IPS-20b (cell line): ENCODE measurements around the gene RHOT2.

ENCODE experiments used
- H3K27ac ChIP-seq: one replicate; pipeline ENCODE4 v1.5.1; 2013; ENCODE audit warnings: low read length
- H3K27me3 ChIP-seq: 2 replicates; pipeline ENCODE4 v1.6.1; 2013; ENCODE audit warnings: mild to moderate bottlenecking, low read length, inconsistent platforms; ENCODE audit not compliant: insufficient read depth
- H3K36me3 ChIP-seq: 2 replicates; pipeline ENCODE4 v1.6.1; 2013; ENCODE audit warnings: low read depth, mild to moderate bottlenecking, inconsistent platforms, low read length, moderate library complexity; ENCODE audit not compliant: insufficient read depth
- H3K4me1 ChIP-seq: 2 replicates; pipeline ENCODE4 v1.6.1; 2013; ENCODE audit warnings: mild to moderate bottlenecking, control low read depth, inconsistent platforms, low read length, moderate library complexity; ENCODE audit not compliant: insufficient read depth
- H3K4me3 ChIP-seq: 2 replicates; pipeline ENCODE4 v1.5.1; 2013; ENCODE audit warnings: mild to moderate bottlenecking, low read length, inconsistent platforms
- H3K9ac ChIP-seq: 2 replicates; pipeline ENCODE4 v1.6.1; 2013; ENCODE audit warnings: low read depth, mild to moderate bottlenecking, inconsistent platforms, low read length, moderate library complexity
- H3K9me3 ChIP-seq: 2 replicates; pipeline ENCODE4 v1.6.1; 2013; ENCODE audit warnings: mild to moderate bottlenecking, low read depth, low read length, inconsistent platforms; ENCODE audit not compliant: insufficient read depth

RHOT2 gene

GRCh38 chr16:667780-668518 is at the start of gene RHOT2:
Gene RHOT2 (plus strand): TSS chr16:668132. CDS start chr16:668200, 68 bp downstream.
- peaks cover 38% of the 10 kb centered on the region for H3K36me3 ChIP-seq
- H3K4me1 ChIP-seq, result peaks cover 3% of the 10 kb centered on the region; the same call in 1 of the 2 replicates
- no peaks in the 10 kb centered on the region for H3K27me3 ChIP-seq
- H3K9ac ChIP-seq, result peak within 1 kb of the TSS; percentile 89
- H3K27ac ChIP-seq, result no peak within 1 kb of the TSS
- peak within 1 kb of the TSS; percentile 87 for H3K4me3 ChIP-seq
- H3K9me3 ChIP-seq, result no peaks in the 10 kb centered on the region

- H3K9me3 ChIP-seq, result no peaks in the 10 kb centered on the region
- no peaks in the 10 kb centered on the region for H3K27me3 ChIP-seq
- no peak overlapping the region for H3K4me3 ChIP-seq
- H3K9ac ChIP-seq, result no peak overlapping the region
- H3K27ac ChIP-seq, result no peak overlapping the region
- H3K4me1 ChIP-seq, result no peaks in the 10 kb centered on the region
- no peaks in the 10 kb centered on the region for H3K36me3 ChIP-seq
These were observed 48.3 kb upstream of the RHOT2 start for GRCh38 chr16:619476-620100.

GRCh38 chr16:620700-621525 is 47.0 kb upstream of the RHOT2 start:
- no peak overlapping the region; the same call in 1 of the 2 replicates for H3K9ac ChIP-seq
- no peaks in the 10 kb centered on the region for H3K36me3 ChIP-seq
- H3K27me3 ChIP-seq, result no peaks in the 10 kb centered on the region
- H3K9me3 ChIP-seq, result no peaks in the 10 kb centered on the region
- H3K4me1 ChIP-seq, result no peaks in the 10 kb centered on the region
- H3K27ac ChIP-seq, result no peak overlapping the region
- H3K4me3 ChIP-seq, result no peak overlapping the region

- Histone ChIP-seq H3K9ac (no peak overlapping the region), H3K36me3 (no peaks in the 10 kb centered on the region; the same call in 1 of the 2 replicates), H3K4me1 (no peaks in the 10 kb centered on the region), H3K27me3 (no peaks in the 10 kb centered on the region), H3K9me3 (no peaks in the 10 kb centered on the region), H3K4me3 (no peak overlapping the region), H3K27ac (no peak overlapping the region)
These were observed 46.3 kb upstream of the RHOT2 start for GRCh38 chr16:621526-622105.

GRCh38 chr16:622920-623280 is 45.0 kb upstream of the RHOT2 start:
- Histone ChIP-seq H3K4me1 (no peaks in the 10 kb centered on the region), H3K4me3 (no peak overlapping the region), H3K27ac (no peak overlapping the region)

GRCh38 chr16:624526-625070 is 43.3 kb upstream of the RHOT2 start:
- no peak overlapping the region for H3K4me3 ChIP-seq
- H3K9me3 ChIP-seq, result no peaks in the 10 kb centered on the region
- H3K27me3 ChIP-seq, result no peaks in the 10 kb centered on the region
- H3K4me1 ChIP-seq, result peaks cover 6% of the 10 kb centered on the region; the same call in 1 of the 2 replicates
- no peak overlapping the region for H3K9ac ChIP-seq
- H3K27ac ChIP-seq, result no peak overlapping the region
- no peaks in the 10 kb centered on the region; the same call in 1 of the 2 replicates for H3K36me3 ChIP-seq

More at GRCh38 chr16:622920-623280, 45.0 kb upstream of the RHOT2 start:
- H3K9ac ChIP-seq, result no peak overlapping the region
- H3K36me3 ChIP-seq, result no peaks in the 10 kb centered on the region; the same call in 1 of the 2 replicates
- H3K27me3 ChIP-seq, result no peaks in the 10 kb centered on the region
- H3K9me3 ChIP-seq, result no peaks in the 10 kb centered on the region

- Histone ChIP-seq H3K9me3 (no peaks in the 10 kb centered on the region), H3K27me3 (no peaks in the 10 kb centered on the region), H3K27ac (no peak overlapping the region), H3K4me3 (no peak overlapping the region), H3K36me3 (no peaks in the 10 kb centered on the region; the same call in 1 of the 2 replicates), H3K4me1 (peaks cover 10% of the 10 kb centered on the region; the same call in 1 of the 2 replicates), H3K9ac (no peak overlapping the region)
These were observed 42.6 kb upstream of the RHOT2 start for GRCh38 chr16:625117-625976.

GRCh38 chr16:625977-626765 is 41.8 kb upstream of the RHOT2 start:
- no peaks in the 10 kb centered on the region for H3K9me3 ChIP-seq
- H3K27ac ChIP-seq, result no peak overlapping the region
- no peaks in the 10 kb centered on the region; the same call in 1 of the 2 replicates for H3K36me3 ChIP-seq
- no peak overlapping the region for H3K9ac ChIP-seq
- H3K4me1 ChIP-seq, result peaks cover 12% of the 10 kb centered on the region; the same call in 1 of the 2 replicates
- no peak overlapping the region for H3K4me3 ChIP-seq
- no peaks in the 10 kb centered on the region for H3K27me3 ChIP-seq

- Histone ChIP-seq H3K4me3 (no peak overlapping the region), H3K27me3 (no peaks in the 10 kb centered on the region), H3K9me3 (no peaks in the 10 kb centered on the region), H3K27ac (no peak overlapping the region), H3K36me3 (no peaks in the 10 kb centered on the region; the same call in 1 of the 2 replicates), H3K4me1 (peaks cover 12% of the 10 kb centered on the region; the same call in 1 of the 2 replicates), H3K9ac (no peak overlapping the region)
These were observed 41.0 kb upstream of the RHOT2 start for GRCh38 chr16:626787-627453.
